Loucy (cell line): ENCODE data around the gene NECTIN1.

Source experiments
- H2AFZ ChIP-seq: fragments of 200-600 bp; sonication (generic); 2 replicates; pipeline ENCODE4 v1.6.0; 2016; ENCODE audit warnings: antibody characterized with exemption, mild to moderate bottlenecking, low read length, moderate library complexity
- H3F3A ChIP-seq: fragments of 200-600 bp; 2 replicates; pipeline ENCODE4 v1.6.0; 2016; ENCODE audit warnings: antibody characterized with exemption, low read depth, mild to moderate bottlenecking
- H3K27me3 ChIP-seq: fragments of 200-600 bp; sonication (generic); 2 replicates; pipeline ENCODE4 v1.6.1; 2014; ENCODE audit warnings: low read length, mild to moderate bottlenecking; ENCODE audit not compliant: insufficient read depth, poor library complexity, severe bottlenecking
- H3K36me3 ChIP-seq: fragments of 200-600 bp; sonication (generic); 2 replicates; pipeline ENCODE4 v1.6.1; 2016; ENCODE audit warnings: low read length; ENCODE audit not compliant: insufficient read depth
- H3K4me1 ChIP-seq: fragments of 200-600 bp; sonication (generic); 2 replicates; pipeline ENCODE4 v1.5.1; 2014; ENCODE audit warnings: low read length, mild to moderate bottlenecking; ENCODE audit not compliant: insufficient read depth, poor library complexity, severe bottlenecking
- H3K4me2 ChIP-seq: fragments of 200-600 bp; sonication (generic); 2 replicates; pipeline ENCODE4 v1.6.0; 2014; ENCODE audit warnings: antibody characterized with exemption, low read length, low read depth, mild to moderate bottlenecking; ENCODE audit not compliant: poor library complexity, severe bottlenecking
- H3K4me3 ChIP-seq: fragments of 200-600 bp; sonication (generic); 2 replicates; pipeline ENCODE4 v1.5.1; 2014; ENCODE audit warnings: low read length, mild to moderate bottlenecking, mixed read lengths; ENCODE audit not compliant: poor library complexity, severe bottlenecking
- H3K79me2 ChIP-seq: fragments of 200-600 bp; sonication (generic); 2 replicates; pipeline ENCODE4 v1.6.1; 2014; ENCODE audit warnings: low read length; ENCODE audit not compliant: insufficient read depth
- H3K9ac ChIP-seq: fragments of 200-600 bp; sonication (generic); 2 replicates; pipeline ENCODE4 v1.6.0; 2014; ENCODE audit warnings: mild to moderate bottlenecking, low read depth, low read length, moderate library complexity; ENCODE audit not compliant: poor library complexity, severe bottlenecking
- H3K9me2 ChIP-seq: fragments of 200-600 bp; sonication (generic); replicated peaks from 2 replicates; pipeline ENCODE4 v1.6.1; 2016; ENCODE audit warnings: low read depth, low read length, mixed read lengths
- H3K9me3 ChIP-seq: fragments of 200-600 bp; sonication (generic); 2 replicates; pipeline ENCODE4 v1.6.1; 2014; ENCODE audit warnings: mild to moderate bottlenecking, antibody characterized with exemption, low read length, low read depth; ENCODE audit not compliant: insufficient read depth
- H4K20me1 ChIP-seq: fragments of 200-600 bp; sonication (generic); 2 replicates; pipeline ENCODE4 v1.6.0; 2014; ENCODE audit warnings: antibody characterized with exemption, low read length, mild to moderate bottlenecking; ENCODE audit not compliant: insufficient read depth, poor library complexity, severe bottlenecking
- CTCF ChIP-seq: fragments of 200-600 bp; sonication (generic); conservative IDR thresholded peaks from 2 replicates; pipeline ENCODE4 v1.5.1; 2014; ENCODE audit warnings: mild to moderate bottlenecking, antibody characterized with exemption, low read length
- EZH2phosphoT487 ChIP-seq: fragments of 200-600 bp; IDR thresholded peaks from 2 replicates; pipeline ENCODE4 v1.6.1; 2018; ENCODE audit warnings: antibody characterized with exemption, mild to moderate bottlenecking, moderate library complexity, borderline replicate concordance

The NECTIN1 gene

GRCh38 chr11:119776651-119777050, 47.7 kb upstream of the NECTIN1 start:
- Histone ChIP-seq H3K79me2 (no peaks in the 10 kb centered on the region), H3F3A (no peaks in the 10 kb centered on the region), H3K27me3 (no peaks in the 10 kb centered on the region), H3K4me1 (no peaks in the 10 kb centered on the region), H3K4me2 (no peak overlapping the region), H3K9ac (no peak overlapping the region), H2AFZ (no peak overlapping the region), H3K9me3 (no peaks in the 10 kb centered on the region), H3K36me3 (no peaks in the 10 kb centered on the region), H4K20me1 (no peaks in the 10 kb centered on the region), H3K4me3 (no peak overlapping the region), H3K9me2 (no peaks in the 10 kb centered on the region)
- no peak for TF ChIP-seq EZH2phosphoT487
- TF ChIP-seq CTCF = no peak

- TF ChIP-seq EZH2phosphoT487 (no peak), CTCF (no peak)
- Histone ChIP-seq H3K4me2 (no peak overlapping the region), H3K4me3 (no peak overlapping the region), H3K36me3 (no peaks in the 10 kb centered on the region), H3K79me2 (no peaks in the 10 kb centered on the region), H3K9ac (no peak overlapping the region), H4K20me1 (no peaks in the 10 kb centered on the region), H3F3A (no peaks in the 10 kb centered on the region), H2AFZ (no peak overlapping the region), H3K9me2 (no peaks in the 10 kb centered on the region), H3K27me3 (no peaks in the 10 kb centered on the region), H3K9me3 (no peaks in the 10 kb centered on the region), H3K4me1 (no peaks in the 10 kb centered on the region)
These were observed 47.1 kb upstream of the NECTIN1 start for GRCh38 chr11:119776031-119776636.

- H3F3A ChIP-seq = no peaks in the 10 kb centered on the region
- H3K79me2 ChIP-seq = no peaks in the 10 kb centered on the region
- no peaks in the 10 kb centered on the region for H4K20me1 ChIP-seq
- no peaks in the 10 kb centered on the region for H3K9me2 ChIP-seq
- no peak overlapping the region for H2AFZ ChIP-seq
- no peak overlapping the region for H3K4me3 ChIP-seq
- H3K36me3 ChIP-seq = no peaks in the 10 kb centered on the region
- no peak overlapping the region for H3K9ac ChIP-seq
- H3K9me3 ChIP-seq = no peaks in the 10 kb centered on the region
- TF ChIP-seq EZH2phosphoT487 = no peak
- TF ChIP-seq CTCF = peak; percentile 34
- no peak overlapping the region for H3K4me2 ChIP-seq
- no peaks in the 10 kb centered on the region for H3K27me3 ChIP-seq
- H3K4me1 ChIP-seq = no peaks in the 10 kb centered on the region
These were observed 45.3 kb upstream of the NECTIN1 start for GRCh38 chr11:119774172-119774763.
